Keratinocyte (primary cell): Measurements from ENCODE around the gene DKC1. TPM values are rescaled to one million over a fixed set of nuclear protein-coding genes. Genes with fewer than 3 reads are reported as not detected.

ENCODE experiments used
- DNase-seq: peaks from one replicate; pipeline ENCODE4 v3.0.0-alpha.2; 2011; ENCODE audit warnings: low read depth, missing footprints, low spot score
- FAIRE-seq: peaks from 2 replicates; lab custom pipeline; 2011; peaks lifted over from hg19 to GRCh38; lab: Jason Lieb, UNC
- H2AFZ ChIP-seq: 2 replicates; pipeline ENCODE4 v1.6.0; 2012; ENCODE audit warnings: low read length, control low read depth, inconsistent platforms; ENCODE audit not compliant: control insufficient read depth
- H3K27ac ChIP-seq: 2 replicates; pipeline ENCODE4 v1.5.1; 2011; ENCODE audit warnings: low read length; ENCODE audit not compliant: control insufficient read depth, insufficient read depth
- H3K27me3 ChIP-seq: 3 replicates; pipeline ENCODE4 v1.6.0; 2011; ENCODE audit warnings: low read length; ENCODE audit not compliant: control insufficient read depth, insufficient read depth; ENCODE audit errors: extremely low read depth
- H3K36me3 ChIP-seq, 2 experiments: 2 replicates in 1 of 2; 3 replicates in 1 of 2; pipeline ENCODE4 v1.5.1; 2011; ENCODE audit warnings: low read length in 2 of 2, mild to moderate bottlenecking in 1 of 2; ENCODE audit not compliant: control insufficient read depth in 2 of 2, insufficient read depth in 2 of 2; ENCODE audit errors: extremely low read depth in 1 of 2
- H3K4me1 ChIP-seq: 3 replicates; pipeline ENCODE4 v1.5.1; 2011; ENCODE audit warnings: low read length; ENCODE audit not compliant: control insufficient read depth, insufficient read depth; ENCODE audit errors: extremely low read depth
- H3K4me2 ChIP-seq: 3 replicates; pipeline ENCODE4 v1.6.0; 2011; ENCODE audit warnings: low read depth, low read length; ENCODE audit not compliant: control insufficient read depth, insufficient read depth; ENCODE audit errors: extremely low read depth
- H3K4me3 ChIP-seq, 3 experiments: fragments of 200-600 bp in 1 of 3; sonication (generic) in 1 of 3; 2 replicates in 2 of 3; 3 replicates in 1 of 3; pipeline ENCODE4 v1.5.1; 2011 to 2016; ENCODE audit warnings: low read length in 3 of 3, mild to moderate bottlenecking in 3 of 3, control low read depth in 2 of 3, inconsistent platforms in 1 of 3, low read depth in 1 of 3, mixed read lengths in 1 of 3, mixed run types in 1 of 3, moderate library complexity in 1 of 3; ENCODE audit not compliant: control insufficient read depth in 2 of 3, insufficient read depth in 2 of 3; ENCODE audit errors: extremely low read depth in 1 of 3
- H3K79me2 ChIP-seq: 2 replicates; pipeline ENCODE4 v1.6.0; 2012; ENCODE audit warnings: low read length; ENCODE audit not compliant: control insufficient read depth, insufficient read depth
- H3K9ac ChIP-seq: 3 replicates; pipeline ENCODE4 v1.6.0; 2011; ENCODE audit warnings: low read length; ENCODE audit not compliant: control insufficient read depth, insufficient read depth; ENCODE audit errors: extremely low read depth
- H3K9me1 ChIP-seq: 3 replicates; pipeline ENCODE4 v1.6.0; 2011; ENCODE audit warnings: low read length; ENCODE audit not compliant: control insufficient read depth, insufficient read depth; ENCODE audit errors: extremely low read depth
- H3K9me3 ChIP-seq: 2 replicates; pipeline ENCODE4 v1.5.1; 2012; ENCODE audit warnings: low read depth, low read length; ENCODE audit not compliant: control insufficient read depth
- H4K20me1 ChIP-seq: 3 replicates; pipeline ENCODE4 v1.6.0; 2011; ENCODE audit warnings: low read length; ENCODE audit not compliant: control insufficient read depth, insufficient read depth; ENCODE audit errors: extremely low read depth
- CTCF ChIP-seq, 3 experiments: IDR thresholded peaks in 1 of 3; conservative IDR thresholded peaks in 1 of 3; optimal IDR thresholded peaks in 1 of 3; 2 replicates in 2 of 3; 3 replicates in 1 of 3; pipeline versions ENCODE3 to v1.5.1; 2011; ENCODE audit warnings: low read length in 3 of 3, mild to moderate bottlenecking in 3 of 3, moderate library complexity in 2 of 3, control low read depth in 1 of 3, inconsistent platforms in 1 of 3; ENCODE audit not compliant: insufficient read depth in 2 of 3; ENCODE audit errors: extremely low read depth in 1 of 3
- EZH2 ChIP-seq: IDR thresholded peaks from one replicate; pipeline ENCODE4 v1.6.1; 2012; ENCODE audit warnings: inconsistent platforms, mild to moderate bottlenecking, low read length, moderate library complexity
- dilution Hi-C: fragments of 300-500 bp; cut with MboI; formaldehyde crosslinking; loops from one replicate; pipeline ENCODE4 v1.7.0; 2020; ENCODE audit warnings: low sequenced_read_pairs; ENCODE audit not compliant: extremely low pct_ligation_motif_present
- polyA plus RNA-seq, 5 experiments: library from polyadenylated mRNA; depleted of rRNA in 3 of 5; stranded (reverse) in 3 of 5; stranded (forward) in 1 of 5; unstranded in 1 of 5; fragments of >200 nt; gene quantifications; 1 replicate in 1 of 5; 2 replicates in 3 of 5; 3 replicates in 1 of 5; pipeline versions ENCODE4 v1.2.1 to v1.2.3, GENCODE V29; 2011 to 2012; ENCODE audit warnings: missing spikeins in 2 of 5, low read depth in 1 of 5, low replicate concordance in 1 of 5

Gene DKC1
- polyA plus RNA-seq, 1 donor (not counting 4 experiments of a cell fraction or from before 2014, with no cell fraction given) = 80.7 TPM

GRCh38 chrX:154805696-154806091, 43.0 kb downstream of the DKC1 start:
- no peaks in the 10 kb centered on the region for H3K27me3 ChIP-seq
- FAIRE-seq (no peak), DNase-seq (no peak)
- H4K20me1 ChIP-seq = no peaks in the 10 kb centered on the region
- H3K9ac ChIP-seq = peak overlapping the region; percentile 52
- H3K4me2 ChIP-seq = peak overlapping the region; percentile 79
- no peaks in the 10 kb centered on the region for H3K36me3 ChIP-seq
- H3K4me1 ChIP-seq = peaks cover 7% of the 10 kb centered on the region
- TF ChIP-seq EZH2 (no peak), CTCF (optimal IDR thresholded peaks at IDR 0.05 in 1 of 3, IDR thresholded peaks at IDR 0.05 in 1 of 3, conservative IDR thresholded peaks at IDR 0.05 in 1 of 3; ENCODE audit: extremely low read depth in 1 of 3, insufficient read depth in 2 of 3, low read length in 3 of 3) (no peak)
- H2AFZ ChIP-seq = peak overlapping the region; percentile 49
- H3K4me3 ChIP-seq = peak overlapping the region; percentile 46 to 63 (median 52)
- H3K79me2 ChIP-seq = no peaks in the 10 kb centered on the region
- no peak overlapping the region for H3K27ac ChIP-seq
- H3K9me1 ChIP-seq = no peaks in the 10 kb centered on the region
- dilution Hi-C loops = no loop called here
- H3K9me3 ChIP-seq = no peaks in the 10 kb centered on the region

GRCh38 chrX:154806837-154807501, 44.3 kb downstream of the DKC1 start:
- dilution Hi-C loops = no loop called here
- no peaks in the 10 kb centered on the region for H3K79me2 ChIP-seq

More at GRCh38 chrX:154806837-154807501, 44.3 kb downstream of the DKC1 start:
- no peak for DNase-seq
- no peak overlapping the region for H3K4me3 ChIP-seq
- H3K36me3 ChIP-seq = no peaks in the 10 kb centered on the region
- H3K4me2 ChIP-seq = no peak overlapping the region
- FAIRE-seq = no peak
- TF ChIP-seq CTCF (optimal IDR thresholded peaks at IDR 0.05 in 1 of 3, IDR thresholded peaks at IDR 0.05 in 1 of 3, conservative IDR thresholded peaks at IDR 0.05 in 1 of 3; ENCODE audit: extremely low read depth in 1 of 3, insufficient read depth in 2 of 3, low read length in 3 of 3) (no peak), EZH2 (no peak)
- H3K27ac ChIP-seq = no peak overlapping the region
- H3K9me1 ChIP-seq = no peaks in the 10 kb centered on the region
- no peak overlapping the region for H2AFZ ChIP-seq
- no peaks in the 10 kb centered on the region for H3K27me3 ChIP-seq
- H3K4me1 ChIP-seq = peaks cover 7% of the 10 kb centered on the region
- no peaks in the 10 kb centered on the region for H3K9me3 ChIP-seq
- no peak overlapping the region for H3K9ac ChIP-seq
- no peaks in the 10 kb centered on the region for H4K20me1 ChIP-seq
